Measurements from ENCODE around the gene SMIM35. TPM values are rescaled to one million over a fixed set of nuclear protein-coding genes. Genes with fewer than 3 reads are reported as not detected.

The SMIM35 gene
- total and polyA plus RNA-seq, 2 donors (not counting 3 experiments of a cell fraction or from before 2014, with no cell fraction given), result not detected

DNA sequence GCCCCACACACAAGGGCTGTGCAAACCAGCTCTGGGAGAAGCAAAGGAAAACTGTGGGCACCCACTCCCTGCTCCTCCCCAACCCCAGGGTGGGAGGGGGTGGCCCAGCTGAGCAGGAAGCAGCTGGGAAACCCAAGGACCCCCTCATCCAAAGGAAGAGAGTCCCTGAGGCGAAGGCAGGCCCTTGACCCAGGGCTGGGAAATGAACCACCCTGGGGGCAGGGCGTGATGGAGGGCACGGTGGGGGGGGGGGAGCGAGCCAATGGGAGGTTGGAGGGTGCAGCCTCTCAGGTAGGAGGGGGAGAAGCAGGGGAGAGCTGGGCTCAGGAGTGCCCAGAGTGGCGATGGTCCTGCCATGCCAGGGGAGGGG is 49.0 kb upstream of the SMIM35 start:
- CTCF ChIA-PET, result no interaction called here

DNA sequence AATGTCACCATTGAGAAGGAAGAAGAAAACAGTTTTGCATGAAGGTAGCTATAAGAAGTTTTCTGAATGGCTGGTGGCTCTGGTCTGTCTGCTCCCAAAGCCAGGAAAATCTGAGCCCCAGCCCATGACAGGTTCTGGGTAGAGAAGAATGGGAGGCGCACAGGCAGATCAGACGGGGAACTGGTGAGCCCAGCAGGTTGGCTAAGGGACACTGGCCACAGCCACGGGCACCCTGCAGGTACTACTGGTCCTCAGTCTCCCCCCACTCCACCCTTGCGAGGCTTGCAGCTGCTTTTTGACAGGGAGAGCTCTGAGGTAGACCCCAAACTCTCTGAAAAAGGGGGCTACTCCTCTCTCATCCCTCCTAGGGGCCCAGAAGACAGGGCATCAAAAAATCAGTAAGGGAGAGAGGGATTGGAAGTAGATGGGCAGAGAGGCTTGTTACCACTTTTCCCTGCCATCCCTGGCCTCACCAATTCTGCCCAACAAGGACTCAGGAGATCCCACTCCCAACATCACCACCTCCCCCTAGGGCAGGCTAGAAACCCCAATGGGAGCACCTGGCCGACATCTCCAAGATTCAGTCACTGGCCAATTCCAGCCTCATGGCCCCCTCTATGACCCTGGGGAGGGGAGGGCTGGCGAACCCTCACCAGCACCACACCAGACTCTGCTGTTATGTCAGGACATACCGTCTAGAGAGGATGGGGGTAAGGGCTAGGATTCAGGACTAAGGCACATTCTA is 48.5 kb upstream of the SMIM35 start:
- Histone ChIP-seq H3K4me3 (replicated peaks in 1 of 3; ENCODE audit: insufficient read depth in 1 of 3, low read depth in 1 of 3, low read length in 3 of 3) (no peak overlapping the region), H3K9me1 (replicated peaks; ENCODE audit: control insufficient read depth, extremely low read depth, insufficient read depth, low read length) (no peaks in the 10 kb centered on the region), H3K9ac (replicated peaks; ENCODE audit: extremely low read depth, insufficient read depth, low read length) (no peak overlapping the region), H4K20me1 (replicated peaks; ENCODE audit: control insufficient read depth, extremely low read depth, insufficient read depth, low read length) (no peaks in the 10 kb centered on the region), H3K36me3 (ENCODE audit: control insufficient read depth in 2 of 2, extremely low read depth in 1 of 2, insufficient read depth in 2 of 2, low read length in 2 of 2) (no peaks in the 10 kb centered on the region), H3K9me3 (replicated peaks; ENCODE audit: control insufficient read depth, insufficient read depth, low read length) (no peaks in the 10 kb centered on the region), H3K4me2 (ENCODE audit: insufficient read depth, low read length) (no peak overlapping the region), H3K4me1 (ENCODE audit: control insufficient read depth, extremely low read depth, insufficient read depth, low read length) (no peaks in the 10 kb centered on the region), H2AFZ (ENCODE audit: low read depth, low read length) (no peak overlapping the region), H3K27me3 (ENCODE audit: control insufficient read depth in 2 of 2, insufficient read depth in 2 of 2, low read length in 2 of 2) (peaks cover 7 to 9% of the 10 kb centered on the region in 2 experiments), H3K27ac (ENCODE audit: insufficient read depth, low read depth, low read length) (no peak overlapping the region), H3K79me2 (ENCODE audit: control insufficient read depth, insufficient read depth, low read length) (no peaks in the 10 kb centered on the region)
- no TSS peak for BruUV-seq (replicated peaks)
- ChIA-PET CTCF (interaction anchor here (1.8 kb wide), 1 partner anchor 13 kb away, joined by 4 read pairs; no protein-coding TSS in a partner anchor), POLR2A (no interaction called here)
- intact Hi-C loops (cut with micrococcal nuclease) (no loop called here), dilution Hi-C loops (cut with MboI; ENCODE audit: extremely low pct_ligation_motif_present, low sequenced_read_pairs) (no loop called here)
- TF ChIP-seq POLR2AphosphoS5 (IDR thresholded peaks at IDR 0.05; ENCODE audit: insufficient read depth, low read depth, low read length) (no peak), CTCF (IDR thresholded peaks at IDR 0.05; ENCODE audit: extremely low read depth in 1 of 2, insufficient read depth in 1 of 2, low read depth in 1 of 2, low read length in 2 of 2) (no peak), FOS (IDR thresholded peaks at IDR 0.05; ENCODE audit: borderline replicate concordance, insufficient read depth, low read length) (no peak), EZH2 (IDR thresholded peaks at IDR 0.05; ENCODE audit: borderline replicate concordance, low read depth, low read length, severe bottlenecking) (no peak), POLR2A (IDR thresholded peaks at IDR 0.05; ENCODE audit: low read depth, low read length) (no peak), GATA2 (IDR thresholded peaks at IDR 0.05; ENCODE audit: insufficient read depth, insufficient read length, low read depth, low read length) (no peak), JUN (IDR thresholded peaks at IDR 0.05; ENCODE audit: borderline replicate concordance, insufficient read depth, insufficient read length, low read depth) (no peak)
- TF ChIP-seq, protein P1, sequence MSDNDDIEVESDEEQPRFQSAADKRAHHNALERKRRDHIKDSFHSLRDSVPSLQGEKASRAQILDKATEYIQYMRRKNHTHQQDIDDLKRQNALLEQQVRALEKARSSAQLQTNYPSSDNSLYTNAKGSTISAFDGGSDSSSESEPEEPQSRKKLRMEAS (IDR thresholded peaks at IDR 0.05; ENCODE audit: insufficient read depth, insufficient read length), result no peak
- DNase-seq (ENCODE audit: low read depth, low spot score) (no peak), FAIRE-seq (no peak)

More for the DNA sequence above, 49.0 kb upstream of the SMIM35 start:
- Histone ChIP-seq H3K27ac (ENCODE audit: insufficient read depth, low read depth, low read length) (no peak overlapping the region), H3K36me3 (ENCODE audit: control insufficient read depth in 2 of 2, extremely low read depth in 1 of 2, insufficient read depth in 2 of 2, low read length in 2 of 2) (no peaks in the 10 kb centered on the region), H3K4me1 (ENCODE audit: control insufficient read depth, extremely low read depth, insufficient read depth, low read length) (no peaks in the 10 kb centered on the region), H3K27me3 (ENCODE audit: control insufficient read depth in 2 of 2, insufficient read depth in 2 of 2, low read length in 2 of 2) (peaks cover 6 to 9% of the 10 kb centered on the region in 2 experiments), H3K4me2 (ENCODE audit: insufficient read depth, low read length) (no peak overlapping the region), H2AFZ (ENCODE audit: low read depth, low read length) (no peak overlapping the region), H3K4me3 (replicated peaks in 1 of 3; ENCODE audit: insufficient read depth in 1 of 3, low read depth in 1 of 3, low read length in 3 of 3) (no peak overlapping the region), H3K9ac (replicated peaks; ENCODE audit: extremely low read depth, insufficient read depth, low read length) (no peak overlapping the region), H3K9me1 (replicated peaks; ENCODE audit: control insufficient read depth, extremely low read depth, insufficient read depth, low read length) (no peaks in the 10 kb centered on the region), H4K20me1 (replicated peaks; ENCODE audit: control insufficient read depth, extremely low read depth, insufficient read depth, low read length) (no peaks in the 10 kb centered on the region), H3K9me3 (replicated peaks; ENCODE audit: control insufficient read depth, insufficient read depth, low read length) (no peaks in the 10 kb centered on the region), H3K79me2 (ENCODE audit: control insufficient read depth, insufficient read depth, low read length) (no peaks in the 10 kb centered on the region)
- POLR2A ChIA-PET, result no interaction called here
- no peak for TF ChIP-seq FOS (IDR thresholded peaks at IDR 0.05; ENCODE audit: borderline replicate concordance, insufficient read depth, low read length)
- intact Hi-C loops (cut with micrococcal nuclease), result no loop called here
- dilution Hi-C loops (cut with MboI; ENCODE audit: extremely low pct_ligation_motif_present, low sequenced_read_pairs), result no loop called here
- DNase-seq (ENCODE audit: low read depth, low spot score) (no peak), FAIRE-seq (no peak)
- no TSS peak for BruUV-seq (replicated peaks)

Data from endothelial cell of umbilical vein (primary cell).